ENCODE data around the gene IRF6.

The IRF6 gene

DNA sequence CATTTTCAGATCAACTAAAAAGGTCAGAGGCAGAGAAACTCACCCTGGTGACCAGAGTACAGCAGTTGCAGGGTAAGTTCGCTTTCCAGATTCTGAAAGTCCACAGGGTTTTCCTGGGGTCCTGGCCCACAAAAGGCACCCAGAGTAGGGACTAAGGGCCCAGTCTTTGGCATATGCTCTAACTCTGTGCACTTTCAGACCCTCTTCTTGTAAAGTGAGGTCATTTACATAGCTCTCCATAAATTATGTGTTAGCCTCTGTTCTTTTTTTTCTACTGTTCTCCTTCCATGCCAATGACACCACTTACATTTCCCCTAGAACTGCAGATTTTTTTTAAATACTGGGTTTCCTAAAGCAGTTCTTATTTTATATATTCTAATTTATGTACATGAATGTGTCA lies 27.8 kb downstream of the IRF6 start:
- Histone ChIP-seq H3K27me3 (replicated peaks; ENCODE audit: control insufficient read depth, insufficient read depth, low read length) (no peaks in the 10 kb centered on the region), H3K36me3 (ENCODE audit: control insufficient read depth, insufficient read depth, low read length) (peaks cover 30% of the 10 kb centered on the region), H3K4me3 (replicated peaks; ENCODE audit: low read depth, low read length) (no peak overlapping the region)
- no peak for DNase-seq (ENCODE audit: extremely low read depth, insufficient read length)
- TF ChIP-seq, protein P1, sequence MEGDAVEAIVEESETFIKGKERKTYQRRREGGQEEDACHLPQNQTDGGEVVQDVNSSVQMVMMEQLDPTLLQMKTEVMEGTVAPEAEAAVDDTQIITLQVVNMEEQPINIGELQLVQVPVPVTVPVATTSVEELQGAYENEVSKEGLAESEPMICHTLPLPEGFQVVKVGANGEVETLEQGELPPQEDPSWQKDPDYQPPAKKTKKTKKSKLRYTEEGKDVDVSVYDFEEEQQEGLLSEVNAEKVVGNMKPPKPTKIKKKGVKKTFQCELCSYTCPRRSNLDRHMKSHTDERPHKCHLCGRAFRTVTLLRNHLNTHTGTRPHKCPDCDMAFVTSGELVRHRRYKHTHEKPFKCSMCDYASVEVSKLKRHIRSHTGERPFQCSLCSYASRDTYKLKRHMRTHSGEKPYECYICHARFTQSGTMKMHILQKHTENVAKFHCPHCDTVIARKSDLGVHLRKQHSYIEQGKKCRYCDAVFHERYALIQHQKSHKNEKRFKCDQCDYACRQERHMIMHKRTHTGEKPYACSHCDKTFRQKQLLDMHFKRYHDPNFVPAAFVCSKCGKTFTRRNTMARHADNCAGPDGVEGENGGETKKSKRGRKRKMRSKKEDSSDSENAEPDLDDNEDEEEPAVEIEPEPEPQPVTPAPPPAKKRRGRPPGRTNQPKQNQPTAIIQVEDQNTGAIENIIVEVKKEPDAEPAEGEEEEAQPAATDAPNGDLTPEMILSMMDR (IDR thresholded peaks at IDR 0.05; ENCODE audit: insufficient read depth, low read length, poor library complexity, severe bottlenecking): no peak

GRCh38 chr1:209777587-209777986 lies 28.4 kb downstream of the IRF6 start:
- H3K36me3 ChIP-seq (ENCODE audit: control insufficient read depth, insufficient read depth, low read length): peaks cover 28% of the 10 kb centered on the region
- no peak for DNase-seq (ENCODE audit: extremely low read depth, insufficient read length)
- TF ChIP-seq, protein P1 (IDR thresholded peaks at IDR 0.05; ENCODE audit: insufficient read depth, low read length, poor library complexity, severe bottlenecking): no peak
- H3K4me3 ChIP-seq (replicated peaks; ENCODE audit: low read depth, low read length): no peak overlapping the region
- H3K27me3 ChIP-seq (replicated peaks; ENCODE audit: control insufficient read depth, insufficient read depth, low read length): no peaks in the 10 kb centered on the region

DNA sequence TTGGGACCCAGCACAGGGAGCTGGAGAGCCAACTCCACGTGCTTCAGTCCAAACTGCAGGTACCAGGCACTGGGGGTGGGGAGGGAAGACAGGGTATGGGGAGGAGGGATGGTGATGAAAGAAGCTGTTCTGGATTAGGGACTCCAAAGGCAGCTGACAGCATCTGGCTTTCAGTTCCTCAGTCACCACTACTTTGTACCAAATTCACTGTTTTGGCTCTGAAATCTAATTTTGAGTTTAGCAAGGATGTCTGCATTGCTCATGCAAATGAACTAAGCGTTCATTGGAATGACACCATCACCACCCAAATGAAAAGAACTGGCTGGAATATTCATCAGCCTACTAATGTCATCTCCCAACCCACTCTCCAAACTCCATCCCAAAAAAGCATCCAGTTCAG lies 30.3 kb downstream of the IRF6 start:
- TF ChIP-seq, protein P1 (IDR thresholded peaks at IDR 0.05; ENCODE audit: insufficient read depth, low read length, poor library complexity, severe bottlenecking): no peak
- Histone ChIP-seq H3K27me3 (replicated peaks; ENCODE audit: control insufficient read depth, insufficient read depth, low read length) (no peaks in the 10 kb centered on the region), H3K36me3 (ENCODE audit: control insufficient read depth, insufficient read depth, low read length) (peaks cover 29% of the 10 kb centered on the region), H3K4me3 (replicated peaks; ENCODE audit: low read depth, low read length) (no peak overlapping the region)
- no peak for DNase-seq (ENCODE audit: extremely low read depth, insufficient read length)

- no peak for DNase-seq (ENCODE audit: extremely low read depth, insufficient read length)
- TF ChIP-seq, protein P1 (IDR thresholded peaks at IDR 0.05; ENCODE audit: insufficient read depth, low read length, poor library complexity, severe bottlenecking): no peak
- Histone ChIP-seq H3K4me3 (replicated peaks; ENCODE audit: low read depth, low read length) (no peak overlapping the region), H3K27me3 (replicated peaks; ENCODE audit: control insufficient read depth, insufficient read depth, low read length) (no peaks in the 10 kb centered on the region), H3K36me3 (ENCODE audit: control insufficient read depth, insufficient read depth, low read length) (peaks cover 26% of the 10 kb centered on the region)
Measured at GRCh38 chr1:209774592-209774991, 31.4 kb downstream of the IRF6 start.

DNA sequence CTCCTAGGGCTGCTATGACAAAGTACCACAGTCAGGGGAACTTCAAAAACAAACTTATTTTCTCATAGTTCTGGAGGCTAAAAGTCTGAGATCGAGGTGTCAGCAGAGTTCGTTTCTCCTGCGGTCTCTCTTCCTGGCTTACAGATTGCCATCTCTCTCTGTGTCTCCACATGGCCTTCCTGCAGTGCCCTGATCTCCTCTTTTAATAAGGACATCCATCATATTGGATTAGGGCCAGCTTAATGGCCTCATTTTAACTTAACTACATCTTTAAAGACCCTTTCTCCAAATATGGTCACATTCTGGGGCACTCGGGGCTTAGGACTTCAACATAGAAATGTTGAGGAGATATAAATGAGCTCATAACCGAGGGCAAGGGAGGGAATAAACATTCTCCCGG lies 33.8 kb downstream of the IRF6 start:
- TF ChIP-seq, protein P1 (IDR thresholded peaks at IDR 0.05; ENCODE audit: insufficient read depth, low read length, poor library complexity, severe bottlenecking): no peak
- Histone ChIP-seq H3K36me3 (ENCODE audit: control insufficient read depth, insufficient read depth, low read length) (peaks cover 12% of the 10 kb centered on the region), H3K4me3 (replicated peaks; ENCODE audit: low read depth, low read length) (no peak overlapping the region), H3K27me3 (replicated peaks; ENCODE audit: control insufficient read depth, insufficient read depth, low read length) (no peaks in the 10 kb centered on the region)
- no peak for DNase-seq (ENCODE audit: extremely low read depth, insufficient read length)

All from GM06990 (cell line).